HG03571 (cell line): ENCODE data around the gene KRT13.

Experiments
- ATAC-seq: cut with Tn5 transposase; IDR thresholded peaks from one replicate; pipeline ENCODE4 v1.9.1; 2021; ENCODE audit not compliant: unreplicated experiment

KRT13 gene

DNA sequence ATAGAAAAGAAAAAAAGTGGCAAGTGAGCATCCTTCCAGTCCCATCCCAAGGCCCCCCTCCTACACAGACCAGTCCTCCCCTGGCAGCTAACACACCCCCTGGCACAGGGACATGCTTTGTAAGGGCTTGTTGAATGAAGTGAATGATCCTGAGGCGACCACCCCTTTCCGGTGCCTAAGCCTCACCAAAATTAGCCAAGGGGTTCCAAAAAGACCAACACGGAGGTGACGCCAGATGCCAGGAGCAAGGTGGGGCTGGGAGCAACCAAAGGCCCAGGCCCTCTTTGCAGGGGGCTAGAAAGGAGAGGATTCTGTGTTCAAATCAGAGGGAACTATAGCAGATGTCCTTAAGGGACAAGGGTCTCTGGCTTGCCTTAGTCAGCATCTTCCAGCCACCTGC, 30.0 kb downstream of the KRT13 start:
- ATAC-seq, result no peak

DNA sequence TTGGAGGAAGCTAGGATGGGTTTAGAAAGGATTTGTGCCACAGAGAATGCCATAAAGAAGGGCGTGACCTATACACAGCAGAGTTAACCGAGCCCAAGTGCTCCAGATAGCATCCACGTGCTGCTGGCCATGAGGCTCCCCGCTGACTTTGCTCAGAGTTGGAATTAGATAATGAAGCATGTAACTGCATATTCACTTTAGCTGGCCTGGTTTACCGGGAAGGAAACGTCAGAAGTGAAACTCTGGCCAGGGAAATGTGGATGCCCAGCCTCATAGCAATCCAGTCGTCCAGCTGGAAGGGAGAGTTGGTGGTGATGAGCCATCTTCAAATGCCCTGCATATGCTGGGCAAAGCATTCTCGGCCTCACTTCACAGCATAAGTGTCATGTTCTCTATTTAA, 30.5 kb downstream of the KRT13 start:
- ATAC-seq, result no peak

DNA sequence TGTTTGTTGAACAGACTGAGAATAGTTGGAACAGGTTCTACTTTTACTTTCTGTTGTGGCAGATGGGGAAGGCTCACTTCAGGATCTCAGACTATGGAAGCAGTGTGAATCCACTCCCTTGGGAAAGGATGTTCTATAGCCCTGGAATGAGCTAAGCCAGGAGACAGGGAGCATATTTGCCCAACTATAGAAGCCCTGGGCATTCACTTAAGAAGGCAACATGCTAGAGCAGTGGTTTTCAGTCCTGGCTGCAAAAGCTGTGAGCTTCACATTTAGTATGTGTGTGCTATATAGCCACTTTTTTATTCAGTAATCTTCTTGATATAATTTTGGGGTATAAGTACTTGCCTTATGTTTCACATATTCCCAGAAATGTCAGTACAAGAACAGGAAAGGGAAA, 37.1 kb downstream of the KRT13 start:
- no peak for ATAC-seq

DNA sequence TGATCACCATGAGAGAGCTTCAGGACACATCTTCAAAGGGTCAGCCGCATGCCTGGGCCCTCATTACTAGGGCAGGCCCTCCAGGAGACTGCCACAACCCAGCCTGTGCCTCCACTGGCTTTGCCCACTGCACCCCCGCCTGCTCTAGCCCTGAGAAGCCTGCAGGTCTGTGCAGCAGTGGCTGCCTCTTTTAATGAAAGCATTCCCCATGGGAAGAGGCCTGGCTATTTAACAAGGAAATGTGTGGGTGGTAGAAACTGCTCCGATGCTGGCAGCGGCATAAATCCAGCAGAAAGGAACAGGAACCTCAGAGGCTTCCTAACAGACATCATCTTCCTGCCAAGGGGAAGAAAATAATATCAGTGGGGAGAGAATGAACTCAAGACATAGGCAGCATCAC, 37.9 kb downstream of the KRT13 start:
- no peak for ATAC-seq

DNA sequence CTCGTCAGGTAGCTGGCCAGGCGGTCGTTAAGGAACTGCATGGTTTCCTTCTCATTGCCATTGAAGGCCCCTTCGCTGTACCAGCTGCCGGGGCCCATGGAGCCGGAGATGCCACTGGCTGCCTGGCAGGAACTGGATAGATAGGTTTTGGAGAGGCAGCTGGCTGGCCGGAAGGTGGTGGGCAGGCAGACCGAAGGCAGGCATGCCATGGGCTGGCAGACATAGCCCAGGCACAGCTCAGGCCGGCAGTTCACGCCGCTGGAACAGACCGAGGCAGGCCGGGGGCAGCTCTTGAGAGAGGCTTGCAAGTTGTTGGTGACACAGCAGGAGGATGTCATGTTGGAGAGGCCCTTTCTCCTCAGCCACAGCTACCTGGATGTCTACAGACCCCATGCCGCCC, 38.4 kb downstream of the KRT13 start, which contains the start of gene KRT32:
KRT32 (minus strand) TSS at position 399 of the 400 bp plus-strand sequence; CDS start at position 338, 61 bp downstream.
- ATAC-seq, result no peak

DNA sequence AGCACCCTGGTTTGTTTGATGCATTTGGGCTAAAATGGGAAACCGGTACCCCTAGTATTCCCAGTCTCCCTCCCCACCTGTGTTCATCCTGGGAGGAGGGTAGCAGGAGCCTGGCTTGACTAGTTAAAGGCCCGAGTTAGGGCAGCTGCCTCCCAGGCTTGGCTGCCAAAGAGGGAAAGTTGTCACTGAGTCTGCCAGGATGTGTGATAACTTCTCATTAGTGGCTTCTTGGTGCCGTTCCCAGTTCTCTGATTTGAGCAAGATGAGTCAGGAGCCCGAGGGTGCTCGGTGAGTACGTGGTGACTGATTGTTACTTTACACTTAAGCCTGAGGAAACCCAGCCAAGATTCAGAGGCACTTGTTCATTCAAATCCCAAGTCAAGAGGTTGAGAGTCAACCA, 40.7 kb downstream of the KRT13 start:
- no peak for ATAC-seq

DNA sequence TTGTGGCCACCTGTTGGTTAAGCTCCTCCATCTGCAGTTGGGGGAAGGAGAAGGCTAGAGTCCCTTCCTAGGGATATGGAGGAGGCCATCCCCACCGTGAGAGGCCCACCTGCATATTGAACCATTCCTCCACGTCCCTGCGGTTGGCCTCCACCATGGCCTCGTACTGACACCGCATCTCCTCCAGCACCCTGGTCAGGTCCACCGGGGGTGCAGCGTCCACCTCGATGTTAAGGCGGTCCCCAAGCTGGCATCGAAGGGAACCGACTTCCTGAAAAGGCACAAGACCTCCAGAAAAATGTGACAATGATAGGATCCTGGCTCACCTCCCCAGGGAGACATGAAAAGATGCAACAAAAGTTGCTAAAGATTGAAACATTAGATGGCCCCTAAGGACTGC, 41.2 kb downstream of the KRT13 start:
- ATAC-seq, result no peak

DNA sequence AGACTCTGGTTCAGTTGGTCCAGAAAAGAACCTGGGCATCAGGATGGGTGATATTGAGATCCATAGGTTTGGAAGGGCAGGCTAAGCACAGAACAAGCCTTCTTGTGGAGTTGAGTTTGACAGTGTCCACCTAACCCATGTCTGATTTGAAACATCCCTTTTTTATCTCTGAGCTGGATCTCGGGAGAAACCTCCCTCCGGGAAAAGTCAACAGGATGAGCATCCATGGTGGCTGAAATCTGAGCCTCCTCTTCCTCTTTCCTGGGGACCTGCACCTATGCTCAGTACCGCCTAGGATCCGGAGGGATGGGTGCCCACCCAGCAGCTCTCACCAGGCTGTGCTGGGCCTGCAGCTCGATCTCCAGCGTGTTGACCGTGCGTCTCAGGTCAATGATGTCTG, 41.7 kb downstream of the KRT13 start:
- ATAC-seq, result no peak

DNA sequence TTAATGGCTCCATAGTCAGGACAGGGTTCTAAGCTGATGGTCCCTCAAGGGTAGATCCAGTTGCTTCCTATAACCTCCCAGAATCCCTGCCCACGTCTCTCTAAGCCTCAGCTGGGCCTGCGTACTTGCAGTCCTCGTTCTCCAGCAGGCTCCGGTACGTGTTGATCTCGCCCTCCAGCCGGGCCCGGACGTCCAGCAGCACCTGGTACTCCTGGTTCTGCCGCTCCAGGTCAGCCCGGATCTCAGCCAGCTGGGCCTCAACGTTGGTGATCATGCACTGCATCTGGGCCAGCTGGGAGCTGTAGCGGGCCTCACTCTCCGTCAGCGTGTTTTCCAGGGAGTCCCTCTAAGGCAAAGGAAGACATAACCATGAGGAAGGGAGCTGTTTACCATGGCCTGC, 42.7 kb downstream of the KRT13 start:
- no peak for ATAC-seq

DNA sequence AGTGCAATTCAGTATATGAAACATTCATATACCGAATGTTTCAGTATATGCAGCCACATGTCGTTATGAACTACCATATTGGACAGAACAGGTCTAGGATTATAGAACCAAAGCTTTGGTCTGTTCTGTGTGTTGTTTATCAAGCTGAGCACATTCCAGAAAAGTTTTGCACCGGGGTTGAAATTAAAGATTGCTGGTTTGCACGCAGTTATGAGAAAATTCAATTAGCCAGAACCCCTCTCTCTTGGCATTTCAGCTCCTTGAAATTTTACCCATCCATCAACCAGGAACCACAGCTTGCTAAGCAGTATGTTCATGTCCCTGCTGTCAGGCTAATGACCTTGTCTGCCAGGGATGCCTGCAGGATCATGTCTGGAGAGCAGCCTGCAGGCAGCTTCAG, 47.7 kb downstream of the KRT13 start:
- no peak for ATAC-seq

DNA sequence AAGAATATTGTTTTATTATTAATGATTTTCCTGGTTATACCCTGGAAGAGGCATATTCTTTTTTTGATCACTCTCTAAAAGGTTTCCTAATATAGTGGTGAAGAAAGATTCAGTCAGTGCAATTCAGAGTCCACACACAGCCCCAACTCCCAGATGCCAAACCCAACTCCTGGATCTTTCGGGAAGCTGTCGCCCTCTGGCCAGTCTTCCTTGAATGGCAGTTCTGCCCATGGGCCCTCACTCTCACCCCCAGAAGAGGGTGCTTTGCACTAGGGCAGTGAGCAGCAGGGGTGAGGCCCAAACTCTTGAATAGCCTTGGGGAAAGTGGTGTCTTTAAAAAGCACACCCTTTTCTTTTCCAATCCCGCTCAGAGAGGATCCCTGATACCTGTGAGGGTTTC, 49.2 kb downstream of the KRT13 start:
- no peak for ATAC-seq

DNA sequence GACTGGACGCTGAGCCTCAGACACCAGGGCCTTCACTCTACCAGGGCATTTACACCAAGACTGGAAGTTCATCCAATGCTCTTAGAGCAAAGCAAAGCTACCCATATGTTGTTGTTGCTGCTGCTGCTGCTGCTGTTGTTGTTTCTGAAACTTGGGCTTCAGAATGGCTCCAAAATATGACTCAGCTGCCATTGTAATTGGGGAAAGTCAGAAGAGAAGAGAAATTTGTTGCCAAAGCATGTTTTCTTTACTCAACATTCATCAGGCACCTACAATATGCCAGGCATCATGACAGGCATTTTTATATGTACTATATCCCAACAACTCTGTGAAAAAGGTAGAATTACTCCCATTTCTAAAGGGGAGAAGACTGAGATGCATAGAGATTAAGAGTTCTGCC, 50.2 kb downstream of the KRT13 start:
- ATAC-seq, result no peak

DNA sequence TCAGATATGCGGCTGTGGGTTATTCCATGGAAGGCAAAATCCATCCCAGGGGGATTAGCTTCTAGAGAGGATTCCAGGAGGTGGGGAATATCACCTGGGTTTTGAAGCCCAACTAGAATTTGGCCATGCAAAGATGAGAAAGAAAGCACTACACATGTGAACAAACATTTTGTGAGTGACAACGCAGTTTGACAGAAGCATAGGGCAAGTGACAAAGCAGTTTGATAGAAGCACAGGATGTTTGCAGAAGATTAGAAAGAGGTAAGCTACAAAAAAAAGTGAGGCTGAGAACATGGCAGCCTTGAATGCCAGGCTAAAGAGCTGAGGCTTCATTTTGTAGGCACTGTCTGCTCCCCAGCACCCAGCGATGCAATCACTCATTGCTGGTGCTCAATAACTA, 52.3 kb downstream of the KRT13 start:
- no peak for ATAC-seq

DNA sequence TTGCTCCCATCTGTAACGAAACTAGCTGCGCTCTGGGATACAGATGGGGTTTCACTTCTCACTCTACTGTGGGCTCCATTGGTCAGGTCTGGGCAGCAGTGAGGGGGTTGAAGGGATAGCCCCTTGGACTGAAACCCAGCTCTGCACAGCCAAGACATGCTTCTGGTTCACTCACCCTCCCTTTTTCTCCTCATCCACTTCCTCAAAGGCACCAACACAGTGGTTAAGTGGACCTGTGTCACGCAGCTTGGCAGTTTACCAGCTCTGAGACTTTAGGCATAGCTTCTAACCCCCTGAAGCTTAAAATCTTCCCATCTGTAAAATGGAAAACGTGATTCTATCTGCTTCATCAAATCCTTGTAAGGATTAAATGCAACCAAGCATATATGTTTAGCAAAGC, 53.1 kb downstream of the KRT13 start:
- ATAC-seq, result no peak

DNA sequence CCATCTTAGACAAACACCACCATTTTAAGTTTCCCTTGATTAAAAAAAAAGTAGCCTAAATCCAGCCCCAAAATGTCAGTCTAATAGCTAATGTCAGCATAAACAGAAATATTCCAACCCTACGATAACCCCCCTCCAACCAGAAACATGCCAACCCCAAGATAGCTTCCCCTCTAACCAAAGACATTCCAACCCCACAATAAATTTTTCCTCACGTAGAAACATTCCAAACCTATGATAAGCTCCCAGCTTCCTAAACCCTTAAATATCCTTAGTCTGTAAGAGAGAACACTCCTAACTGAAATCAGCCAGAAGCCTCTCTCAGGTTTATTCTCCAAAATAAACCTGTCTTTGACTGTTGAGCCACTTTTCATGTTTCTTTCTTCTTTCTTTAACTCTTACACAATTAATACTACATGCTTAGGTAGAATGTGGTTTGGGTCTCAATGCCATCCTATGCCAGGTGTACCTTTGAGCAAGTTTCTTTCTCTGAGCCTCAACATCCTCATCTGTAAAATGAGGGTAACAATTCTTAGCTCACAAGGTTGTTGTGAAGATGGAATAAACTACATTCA, 54.2 kb downstream of the KRT13 start:
- ATAC-seq, result no peak
